OCI-LY3 (cell line): ENCODE data around the gene SERINC5.
"Not testable (repeated sequence)": the region's sequence is repeated elsewhere in the genome, so short reads cannot be mapped to it uniquely, and the experiment has no call there.

ENCODE experiments used
- H2AFZ ChIP-seq: fragments of 200-600, 300-600 bp; shearing (Covaris generic); 2 replicates; pipeline ENCODE4 v1.6.0; 2014; ENCODE audit warnings: antibody characterized with exemption, low read depth, low read length
- H3K27ac ChIP-seq: fragments of 200-600, 300-600 bp; sonication (generic); 2 replicates; pipeline ENCODE4 v1.5.1; 2014; ENCODE audit warnings: mild to moderate bottlenecking, low read length, moderate library complexity, mixed read lengths
- H3K27me3 ChIP-seq: fragments of 200-600, 300-600 bp; sonication (generic); 2 replicates; pipeline ENCODE4 v1.6.1; 2014; ENCODE audit warnings: low read depth, low read length, mixed read lengths
- H3K36me3 ChIP-seq: fragments of 200-600, 300-600 bp; sonication (generic); replicated peaks from 2 replicates; pipeline ENCODE3; 2014; ENCODE audit warnings: low read depth, low read length, mixed read lengths
- H3K4me1 ChIP-seq: fragments of 300-600, 200-600 bp; sonication (generic); 2 replicates; pipeline ENCODE4 v1.6.1; 2014; ENCODE audit warnings: low read length, mixed read lengths
- H3K4me2 ChIP-seq: fragments of 200-600, 300-600 bp; sonication (generic); 2 replicates; pipeline ENCODE4 v1.6.1; 2014; ENCODE audit warnings: low read length, mixed read lengths
- H3K4me3 ChIP-seq: fragments of 300-600, 200-600 bp; sonication (generic); 2 replicates; pipeline ENCODE4 v1.5.1; 2014; ENCODE audit warnings: antibody characterized with exemption, mild to moderate bottlenecking, low read length, moderate library complexity
- H3K79me2 ChIP-seq: fragments of 300-600, 200-600 bp; shearing (Covaris generic); 2 replicates; pipeline ENCODE4 v1.6.1; 2014; ENCODE audit warnings: mild to moderate bottlenecking, low read length, mixed read lengths
- H3K9ac ChIP-seq: fragments of 300-600, 200-600 bp; shearing (Covaris generic); 2 replicates; pipeline ENCODE4 v1.6.0; 2014; ENCODE audit warnings: mild to moderate bottlenecking, low read length, moderate library complexity
- H3K9me3 ChIP-seq: fragments of 200-600, 300-600 bp; shearing (Covaris generic); 2 replicates; pipeline ENCODE4 v1.6.1; 2014; ENCODE audit warnings: low read length, mixed read lengths; ENCODE audit not compliant: insufficient read depth
- H4K20me1 ChIP-seq: fragments of 200-600, 300-600 bp; sonication (generic); 2 replicates; pipeline ENCODE4 v1.6.1; 2016; ENCODE audit warnings: low read length, mixed read lengths; ENCODE audit not compliant: insufficient read depth
- CTCF ChIP-seq: fragments of 200-600, 300-600 bp; sonication (generic); IDR thresholded peaks from 2 replicates; pipeline ENCODE4 v1.5.1; 2014; ENCODE audit warnings: antibody characterized with exemption, low read length, low read depth
- EZH2phosphoT487 ChIP-seq: fragments of 200-600 bp; shearing (Covaris generic); IDR thresholded peaks from 2 replicates; pipeline ENCODE4 v1.6.1; 2018; ENCODE audit warnings: antibody characterized with exemption, mixed run types, low read depth

SERINC5 gene

GRCh38 chr5:80154749-80155148, 101.1 kb downstream of the SERINC5 start:
- TF ChIP-seq EZH2phosphoT487 (no peak), CTCF (no peak)
- no peak overlapping the region for H3K4me2 ChIP-seq
- H2AFZ ChIP-seq: no peak overlapping the region
- no peaks in the 10 kb centered on the region for H3K36me3 ChIP-seq
- H3K79me2 ChIP-seq: no peaks in the 10 kb centered on the region
- H3K9ac ChIP-seq: no peak overlapping the region
- no peaks in the 10 kb centered on the region for H4K20me1 ChIP-seq
- no peaks in the 10 kb centered on the region for H3K4me1 ChIP-seq
- H3K4me3 ChIP-seq: no peak overlapping the region
- no peaks in the 10 kb centered on the region for H3K9me3 ChIP-seq
- no peak overlapping the region for H3K27ac ChIP-seq
- no peaks in the 10 kb centered on the region for H3K27me3 ChIP-seq

GRCh38 chr5:80154289-80154688, 101.6 kb downstream of the SERINC5 start:
- H3K27me3 ChIP-seq, H3K79me2 ChIP-seq, H3K4me3 ChIP-seq, H3K27ac ChIP-seq, H3K9me3 ChIP-seq, H3K4me2 ChIP-seq, H3K36me3 ChIP-seq, H3K9ac ChIP-seq, H2AFZ ChIP-seq, H4K20me1 ChIP-seq, H3K4me1 ChIP-seq: not testable (repeated sequence)

GRCh38 chr5:80153586-80154126, 102.2 kb downstream of the SERINC5 start:
- H3K4me1 ChIP-seq: no peaks in the 10 kb centered on the region
- no peak overlapping the region for H3K9ac ChIP-seq

GRCh38 chr5:80152778-80153177, 103.1 kb downstream of the SERINC5 start:
- H3K4me3 ChIP-seq: no peak overlapping the region
- no peak overlapping the region for H3K9ac ChIP-seq
- no peaks in the 10 kb centered on the region for H3K4me1 ChIP-seq
- TF ChIP-seq EZH2phosphoT487 (no peak), CTCF (no peak)
- no peak overlapping the region for H3K27ac ChIP-seq
- H3K27me3 ChIP-seq: no peaks in the 10 kb centered on the region
- no peak overlapping the region for H3K4me2 ChIP-seq
- H3K79me2 ChIP-seq: no peaks in the 10 kb centered on the region
- H3K9me3 ChIP-seq: no peaks in the 10 kb centered on the region
- no peak overlapping the region for H2AFZ ChIP-seq
- no peaks in the 10 kb centered on the region for H4K20me1 ChIP-seq
- H3K36me3 ChIP-seq: no peaks in the 10 kb centered on the region

More at GRCh38 chr5:80153586-80154126, 102.2 kb downstream of the SERINC5 start:
- TF ChIP-seq EZH2phosphoT487 (no peak), CTCF (no peak)
- no peak overlapping the region for H3K27ac ChIP-seq
- H3K4me3 ChIP-seq: no peak overlapping the region
- no peaks in the 10 kb centered on the region for H3K9me3 ChIP-seq
- no peak overlapping the region for H2AFZ ChIP-seq
- no peaks in the 10 kb centered on the region for H3K36me3 ChIP-seq
- H4K20me1 ChIP-seq: no peaks in the 10 kb centered on the region
- no peaks in the 10 kb centered on the region for H3K27me3 ChIP-seq
- H3K4me2 ChIP-seq: no peak overlapping the region
- H3K79me2 ChIP-seq: no peaks in the 10 kb centered on the region

- H3K4me1 ChIP-seq: no peaks in the 10 kb centered on the region
- no peak overlapping the region for H3K4me3 ChIP-seq
- no peak overlapping the region for H3K9ac ChIP-seq
- H3K36me3 ChIP-seq: no peaks in the 10 kb centered on the region
- H2AFZ ChIP-seq: no peak overlapping the region
- TF ChIP-seq CTCF (no peak), EZH2phosphoT487 (no peak)
- no peaks in the 10 kb centered on the region for H4K20me1 ChIP-seq
- no peaks in the 10 kb centered on the region for H3K27me3 ChIP-seq
- H3K4me2 ChIP-seq: no peak overlapping the region
- no peaks in the 10 kb centered on the region for H3K79me2 ChIP-seq
- H3K27ac ChIP-seq: no peak overlapping the region
- no peaks in the 10 kb centered on the region for H3K9me3 ChIP-seq
Observed at GRCh38 chr5:80151890-80152289, 104.0 kb downstream of the SERINC5 start.
